NCI-H2196 treated with DMSO at 0.1 percent for 48 hours (cell line): Measurements from ENCODE around the gene SPON2.
A peak's percentile ranks its signal among the peaks of the same experiment; 100 is the strongest.

Experiments
- DNase-seq: peaks from one replicate; lab custom pipeline; 2025; ENCODE audit not compliant: unreplicated experiment; lab: John Stamatoyannopoulos, UW

The SPON2 gene

DNA sequence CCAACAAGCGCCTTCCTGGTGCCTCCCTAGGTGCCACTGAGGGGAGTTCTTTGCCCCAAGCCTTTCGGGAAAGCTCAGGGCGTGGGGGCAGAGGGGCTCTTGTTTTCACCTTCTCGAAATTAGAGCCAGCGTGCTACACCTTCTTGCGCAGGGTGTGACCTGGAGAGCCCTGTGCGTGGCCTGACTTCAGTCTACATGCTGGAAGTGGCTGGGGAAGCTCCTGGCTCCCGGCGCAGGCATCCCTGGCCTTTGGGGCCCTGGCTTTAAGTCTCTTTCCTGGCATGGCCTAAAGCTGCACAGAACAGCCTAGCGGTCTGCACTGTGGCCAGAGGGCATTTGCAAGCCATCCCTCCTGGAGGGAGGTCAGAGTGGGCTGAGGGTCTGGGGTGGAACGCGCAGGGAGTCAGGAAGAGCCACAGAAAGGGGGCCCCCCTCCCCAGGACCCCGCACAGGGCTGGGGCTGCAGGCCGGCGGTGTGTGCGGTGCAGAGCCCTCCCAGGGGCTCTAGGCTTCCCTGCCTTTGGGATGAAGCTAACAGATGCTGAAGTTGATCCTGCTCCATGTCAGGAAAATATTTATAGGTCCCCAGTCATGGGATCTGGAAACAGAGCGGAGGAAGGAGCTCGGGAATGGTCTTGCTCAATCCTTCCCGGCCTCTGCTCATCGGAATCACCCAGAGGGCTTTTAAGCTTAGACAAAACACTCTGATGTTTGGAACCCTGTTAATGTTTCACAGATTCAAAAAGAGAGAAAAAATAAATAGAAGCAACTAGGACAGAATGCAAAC lies 781 bp upstream of the SPON2 start:
- no peak for DNase-seq

DNA sequence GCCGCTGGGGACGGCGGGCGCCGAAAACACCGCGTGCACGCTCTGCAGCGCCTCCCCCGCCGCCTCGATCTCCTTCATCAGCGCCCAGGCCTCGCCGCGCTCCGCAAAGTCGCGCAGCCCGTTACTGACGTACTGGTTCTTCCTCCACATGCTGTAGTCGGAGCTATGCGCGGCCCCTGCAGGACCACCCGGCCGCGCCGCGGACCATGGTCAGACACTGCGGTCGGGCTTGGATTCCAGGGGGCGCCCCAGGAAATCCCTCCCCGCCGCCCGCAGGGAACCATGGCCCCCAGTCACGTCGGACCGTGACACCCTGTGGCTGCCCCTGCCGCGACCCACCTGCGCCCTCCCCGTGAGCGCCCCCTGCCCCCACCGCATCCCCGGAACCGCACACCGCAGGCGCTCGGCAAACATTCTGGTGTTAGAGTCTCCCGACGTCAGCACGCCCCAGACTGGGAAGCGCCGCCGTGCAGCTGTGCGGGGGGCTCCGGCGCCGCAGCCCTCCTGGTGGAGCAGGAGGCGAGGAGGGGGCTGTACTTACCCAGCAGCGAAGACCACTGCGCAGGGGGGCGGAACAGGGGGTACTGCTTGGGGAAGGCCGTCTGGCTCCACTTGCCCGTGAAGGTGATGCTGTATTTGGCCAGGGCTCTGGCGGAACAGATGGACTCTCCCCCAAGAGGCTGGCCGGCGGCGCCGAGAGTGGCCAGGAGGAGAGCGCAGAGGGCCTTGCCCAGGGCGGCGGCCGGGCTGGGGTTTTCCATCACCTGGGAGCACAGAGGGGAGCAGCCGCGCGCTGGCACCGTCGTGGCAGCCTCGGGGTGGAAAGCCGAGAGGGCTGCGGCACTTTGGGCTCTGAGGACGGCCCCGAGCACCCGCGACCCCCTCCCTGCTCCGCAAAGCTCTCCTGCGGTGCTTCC lies 814 bp downstream of the SPON2 start:
- DNase-seq, result no peak

DNA sequence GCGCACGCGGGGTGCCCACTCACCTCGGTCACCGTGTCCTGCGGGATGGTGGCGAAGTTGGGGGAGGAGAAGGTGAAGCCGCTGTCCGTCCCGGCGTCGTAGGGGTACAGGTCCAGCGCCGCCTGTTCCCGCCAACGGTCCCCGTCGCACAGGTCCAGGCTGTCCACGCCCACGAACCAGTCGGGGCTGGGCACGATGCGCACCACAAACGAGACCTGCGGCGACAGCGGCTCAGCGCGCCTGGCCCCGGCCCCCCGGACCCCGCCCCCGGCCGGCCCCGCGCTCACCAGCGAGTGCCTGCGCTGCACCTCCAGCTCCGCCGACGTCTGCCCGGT lies 1.4 kb downstream of the SPON2 start:
- DNase-seq, result no peak

DNA sequence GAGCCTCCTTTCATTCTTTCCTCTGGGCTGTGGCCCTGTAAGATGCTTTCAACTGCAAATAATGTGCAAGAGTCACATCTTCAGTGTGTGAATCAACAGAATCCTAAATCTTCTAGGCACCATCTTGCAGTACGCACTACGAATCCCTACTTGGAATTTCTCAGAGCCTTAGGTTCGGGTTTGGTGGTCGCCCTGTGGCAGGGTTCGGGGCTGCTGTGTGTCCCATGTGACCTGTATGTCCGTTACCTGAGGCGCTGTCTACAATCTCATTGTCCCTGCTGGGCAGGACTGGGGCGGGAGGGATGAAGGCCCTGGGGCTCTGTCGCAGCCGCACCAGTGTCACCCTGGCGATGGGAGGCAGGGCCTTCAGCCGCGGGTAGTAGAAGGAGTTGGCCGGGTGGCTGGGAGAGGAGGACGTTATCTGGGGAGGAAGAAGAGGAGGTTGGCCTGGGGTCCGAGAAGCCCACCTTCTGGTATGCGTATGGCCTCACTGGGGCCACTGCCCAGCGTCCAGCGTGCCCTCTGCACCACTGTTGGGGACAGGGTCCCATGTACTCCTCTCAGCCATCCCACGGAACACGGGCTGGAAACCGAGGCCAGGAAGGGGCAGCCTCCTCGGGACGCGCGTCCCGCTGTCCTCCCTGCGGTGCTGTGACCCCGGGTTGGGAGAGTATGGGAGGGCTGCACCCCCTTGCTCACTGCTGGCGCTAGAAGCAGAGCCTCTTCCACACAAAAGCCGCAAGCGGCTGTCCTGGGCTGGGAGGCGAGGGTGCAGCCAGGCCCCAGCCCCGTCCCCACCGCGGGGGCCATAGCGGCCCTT lies 2.0 kb downstream of the SPON2 start:
- no peak for DNase-seq

DNA sequence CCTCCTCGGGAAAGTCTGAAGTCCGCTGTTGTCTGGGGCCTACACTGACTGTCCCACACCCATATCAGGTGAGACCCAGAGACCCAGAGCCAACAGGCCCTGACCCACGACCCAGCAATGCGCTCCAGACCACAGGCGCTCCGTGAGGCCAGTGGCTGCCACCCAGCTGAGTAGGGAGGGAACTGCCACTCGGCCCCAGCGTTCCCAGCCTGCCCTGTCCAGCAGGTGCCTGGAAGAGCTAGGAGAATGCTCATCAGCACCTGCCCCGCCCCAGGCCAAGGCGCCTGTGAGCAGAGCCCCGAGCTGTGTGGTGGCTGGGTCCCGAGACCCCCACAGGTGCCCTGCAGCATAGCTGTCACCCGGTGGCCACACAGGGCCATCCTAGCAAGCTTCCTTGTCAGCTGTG lies 2.7 kb downstream of the SPON2 start:
- no peak for DNase-seq

DNA sequence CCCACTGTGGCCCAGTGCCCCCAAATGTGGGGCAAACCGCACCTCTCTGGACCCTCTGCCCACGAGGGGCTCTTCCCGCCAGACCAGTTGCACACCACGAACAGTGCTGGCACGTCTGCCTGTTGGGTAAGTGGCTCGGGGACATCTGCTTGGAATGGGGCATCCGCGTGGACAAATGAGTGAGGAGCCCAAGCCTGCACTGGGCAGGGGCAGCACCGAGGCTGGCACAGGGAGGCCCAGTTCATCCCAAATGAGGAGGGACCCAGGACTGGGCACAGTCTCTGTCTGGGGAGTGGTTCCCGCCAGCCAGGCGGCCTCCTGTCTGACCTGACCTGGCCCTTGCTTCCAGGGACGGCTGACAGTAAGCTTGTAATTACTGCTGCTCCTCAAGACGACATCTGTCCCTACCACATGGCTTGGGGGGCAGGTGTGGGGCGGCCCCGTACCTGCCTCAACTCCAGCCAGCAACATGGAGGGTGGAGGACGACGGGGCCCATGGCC lies 3.2 kb downstream of the SPON2 start:
- DNase-seq, result no peak

DNA sequence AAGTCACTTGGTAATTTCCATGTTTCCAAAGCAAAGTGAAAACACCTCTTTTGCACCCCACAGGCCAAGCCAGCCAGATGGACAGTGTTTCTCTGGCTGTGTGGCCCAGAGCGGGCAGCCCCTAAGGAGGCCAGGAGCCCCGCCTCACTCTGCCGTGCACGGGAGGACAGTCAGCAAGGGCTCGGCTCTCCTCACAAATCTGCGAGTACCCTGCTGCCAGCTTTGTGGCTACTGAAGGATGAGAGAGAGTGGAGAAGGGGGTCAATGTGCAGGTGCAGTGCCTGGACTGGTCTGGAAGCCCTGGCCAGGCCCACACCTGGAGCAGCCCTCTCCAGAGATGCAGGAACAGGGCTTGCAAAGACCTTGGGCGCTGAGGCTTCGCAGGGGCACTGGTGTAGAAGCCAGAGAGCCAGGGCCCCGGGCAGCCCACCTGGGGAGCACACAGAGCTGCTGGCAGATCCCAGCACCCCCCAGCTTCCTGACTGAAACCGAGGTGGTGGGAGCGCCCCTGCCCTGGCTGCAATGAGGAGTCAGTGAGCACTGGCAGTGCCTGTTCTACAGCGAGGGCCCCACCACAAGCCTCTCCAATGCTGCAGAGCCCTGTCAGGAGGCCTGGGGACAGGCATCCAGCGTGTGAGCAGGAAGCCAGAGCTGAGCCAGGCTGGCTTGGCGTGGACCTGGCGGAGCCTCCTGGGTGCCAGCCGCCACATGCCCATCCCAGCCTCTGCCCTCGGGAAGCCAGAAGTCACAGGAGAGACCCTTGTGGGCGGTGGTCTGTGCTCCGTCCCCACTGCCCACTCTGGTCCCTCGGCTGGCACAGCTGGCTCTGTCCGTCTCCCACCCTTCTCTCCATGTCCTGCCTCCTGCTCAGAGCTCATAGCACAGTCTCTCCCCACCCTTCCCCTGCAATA lies 3.9 kb downstream of the SPON2 start:
- no peak for DNase-seq

DNA sequence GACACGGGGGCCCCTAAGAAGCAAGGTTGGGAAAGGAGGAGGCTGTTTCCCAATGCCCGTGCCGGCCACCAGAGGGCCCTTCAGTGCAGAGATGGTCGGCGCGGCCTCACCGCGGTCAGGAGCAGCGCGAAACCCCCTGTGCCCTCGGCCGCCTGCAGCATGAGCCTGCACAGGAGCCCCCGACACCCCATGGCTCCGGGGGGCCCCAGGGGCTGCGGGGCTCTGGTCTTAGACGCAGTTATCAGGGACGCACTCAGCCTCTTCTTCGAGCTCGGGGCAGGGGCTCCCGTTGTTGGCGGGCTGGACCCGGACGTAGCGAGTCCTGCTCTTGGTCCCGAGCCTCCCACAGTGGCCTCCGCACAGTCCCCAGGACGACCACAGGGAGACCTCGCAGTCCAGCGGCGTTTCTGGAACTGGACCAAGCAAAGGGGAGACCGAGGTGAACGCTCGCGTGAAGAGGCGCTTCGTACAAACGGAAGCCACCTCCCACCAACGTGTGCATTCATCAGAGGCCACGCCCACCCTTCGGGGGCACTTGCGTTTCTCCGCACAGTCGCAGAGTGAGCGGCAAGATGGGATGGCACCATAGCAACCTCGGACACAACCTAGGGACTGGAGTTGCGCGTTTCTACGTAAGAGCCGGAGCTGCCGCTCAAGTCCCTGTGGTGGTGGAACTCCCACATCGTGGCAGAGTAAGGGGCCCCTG lies 5.0 kb downstream of the SPON2 start:
- DNase-seq, result peak; percentile 45

DNA sequence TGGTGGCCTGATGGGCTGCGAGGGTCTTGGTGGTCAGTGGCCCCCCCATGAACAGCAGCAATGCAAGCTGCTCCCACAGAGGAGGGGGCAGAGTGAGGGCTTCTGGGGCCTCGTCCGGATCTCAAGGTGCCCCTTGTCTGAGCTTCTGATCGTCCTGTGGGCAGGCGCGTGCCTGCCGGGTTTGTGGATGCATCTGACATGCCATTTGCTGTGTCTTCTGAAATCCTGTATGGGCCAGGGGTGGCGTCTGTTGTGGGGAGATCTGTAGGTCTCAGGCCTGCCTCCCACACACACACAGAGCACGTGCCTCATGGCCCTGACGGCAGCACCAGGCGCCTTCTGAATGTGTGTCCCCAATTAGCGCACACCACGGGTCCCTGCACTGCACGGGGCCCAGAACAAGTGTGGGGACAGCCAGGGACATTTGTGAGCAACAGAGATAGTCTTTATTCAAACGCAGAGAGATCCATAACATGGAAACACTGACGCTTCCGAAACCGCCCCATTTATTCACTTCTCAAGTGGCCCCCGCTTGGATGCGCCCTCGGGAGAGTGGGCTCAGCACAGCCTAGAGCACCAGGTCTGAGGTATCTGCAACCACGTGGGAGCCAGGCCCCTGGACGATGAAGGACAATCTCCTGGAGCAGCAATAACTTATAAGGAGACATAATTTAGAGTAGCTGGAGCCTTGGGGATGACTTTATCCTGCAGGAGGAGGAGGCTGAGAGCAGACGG lies 5.7 kb downstream of the SPON2 start:
- no peak for DNase-seq

DNA sequence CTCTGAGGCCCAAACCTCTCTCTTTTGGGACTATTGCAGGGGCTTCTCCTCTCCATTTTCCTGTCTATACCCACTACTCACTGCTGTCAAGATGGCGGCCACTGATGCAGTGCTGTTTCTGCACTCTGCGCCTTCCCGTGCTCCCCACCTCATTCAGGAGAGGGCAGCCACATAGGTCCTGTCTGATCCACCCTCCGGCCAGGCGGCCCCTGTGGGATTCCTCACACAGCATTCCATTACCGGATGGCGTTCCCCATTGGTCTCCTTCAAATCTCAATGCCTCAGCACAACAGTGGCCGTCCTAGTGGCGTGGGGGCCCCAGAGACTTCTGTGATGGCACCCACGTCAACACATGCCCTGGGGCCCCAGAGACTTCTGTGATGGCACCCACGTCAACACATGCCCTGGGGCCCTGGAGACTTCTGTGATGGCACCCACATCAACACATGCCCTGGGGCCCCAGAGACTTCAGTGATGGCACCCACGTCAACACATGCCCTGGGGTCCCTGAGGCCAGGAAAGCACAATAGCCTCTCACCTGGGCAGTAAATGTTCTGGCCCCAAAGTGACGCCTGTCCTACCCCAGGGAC lies 7.3 kb downstream of the SPON2 start:
- no peak for DNase-seq

DNA sequence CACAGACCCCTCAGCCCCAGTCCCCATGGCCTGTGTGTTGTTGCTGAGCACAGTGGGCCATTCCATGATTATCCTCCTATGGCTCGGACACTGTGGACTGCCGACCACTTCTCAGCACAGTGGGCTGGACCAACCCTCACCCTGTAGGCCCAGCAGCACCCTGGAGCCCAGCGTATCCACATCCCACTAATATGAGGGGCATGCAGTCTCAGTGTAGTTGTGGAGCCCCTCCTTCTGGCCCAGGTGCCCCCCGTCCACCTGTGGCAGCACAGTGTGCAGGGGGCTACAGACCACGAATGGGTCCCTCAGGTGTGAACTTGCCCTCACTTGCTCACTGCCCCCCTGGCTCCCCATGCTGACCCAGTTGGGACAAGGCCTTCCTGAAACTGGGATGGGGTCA lies 7.9 kb downstream of the SPON2 start:
- no peak for DNase-seq

DNA sequence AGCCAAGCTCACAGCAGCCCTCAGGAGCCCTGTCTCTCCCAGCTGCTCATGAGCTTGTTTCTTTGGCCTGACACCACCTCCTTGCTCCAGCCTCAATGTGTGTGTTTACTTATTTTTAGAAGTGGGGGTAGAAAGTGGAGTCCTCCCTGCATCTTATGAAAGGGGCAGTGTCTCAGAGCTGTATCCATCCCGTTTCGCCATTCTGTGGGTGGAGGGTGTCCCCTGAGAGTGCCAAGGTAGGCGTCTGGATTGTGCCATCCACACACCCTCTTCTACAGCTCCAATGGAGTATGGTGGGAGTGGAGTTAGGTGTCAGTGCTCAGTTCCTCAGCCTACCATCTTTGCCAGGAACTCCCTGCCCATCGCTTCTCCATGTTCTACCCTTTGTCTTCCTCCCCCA lies 8.3 kb downstream of the SPON2 start:
- no peak for DNase-seq

DNA sequence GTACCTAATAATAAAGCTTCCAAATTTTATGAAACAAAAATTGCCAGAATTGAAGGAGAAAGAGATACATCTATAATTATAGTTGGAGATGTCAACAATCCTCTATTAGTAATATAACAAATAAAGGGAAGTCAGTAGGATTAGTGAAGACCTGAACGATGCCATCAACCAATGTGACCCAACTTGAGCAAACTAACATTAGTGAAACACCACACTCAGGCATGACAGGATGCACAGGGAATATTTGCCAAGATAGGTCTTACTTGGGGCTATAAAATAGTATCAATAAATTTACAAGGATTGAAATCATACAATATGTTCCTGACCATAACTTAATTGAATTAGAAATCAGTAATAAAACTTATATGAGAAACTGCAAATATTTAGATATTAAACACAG lies 12.0 kb downstream of the SPON2 start:
- DNase-seq, result no peak

DNA sequence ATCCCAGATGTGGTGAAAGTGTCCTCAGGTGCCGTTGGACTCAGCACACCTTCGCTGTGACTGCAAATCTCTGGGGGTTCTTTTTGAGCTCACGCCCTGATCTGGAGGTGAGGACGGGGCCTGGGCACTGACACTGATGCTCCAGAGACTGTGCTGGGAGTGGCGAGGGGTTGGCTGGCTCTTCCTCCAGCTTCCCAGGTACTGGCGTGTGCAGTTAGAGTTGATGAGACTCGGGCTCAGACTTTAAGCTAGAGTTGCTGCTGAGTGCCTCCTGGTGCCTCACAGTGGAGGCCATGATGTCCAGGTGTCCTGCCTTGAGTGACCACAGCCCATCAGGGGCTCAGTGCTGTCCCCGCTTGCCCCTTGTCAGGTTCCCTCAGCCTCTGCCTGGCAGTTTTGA lies 16.3 kb downstream of the SPON2 start:
- DNase-seq, result no peak

DNA sequence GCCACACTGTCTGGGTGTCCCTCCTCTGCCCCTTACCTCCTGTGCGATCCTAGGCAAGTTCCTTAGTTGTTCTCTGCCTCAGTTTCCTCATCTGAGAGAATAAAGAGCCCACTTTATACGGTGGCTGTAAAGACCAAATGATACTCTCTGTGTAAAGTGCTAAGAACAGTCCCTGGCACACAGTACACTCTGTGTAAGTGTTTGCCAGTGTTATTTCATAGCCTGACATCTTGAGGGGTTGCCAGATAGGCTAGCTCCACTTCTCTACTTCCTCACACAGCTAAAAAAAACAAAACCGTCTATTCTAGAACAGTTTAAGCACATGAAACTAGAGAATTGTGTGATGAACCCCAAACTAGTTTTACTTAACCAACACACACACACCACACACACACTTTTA lies 17.1 kb downstream of the SPON2 start:
- no peak for DNase-seq

DNA sequence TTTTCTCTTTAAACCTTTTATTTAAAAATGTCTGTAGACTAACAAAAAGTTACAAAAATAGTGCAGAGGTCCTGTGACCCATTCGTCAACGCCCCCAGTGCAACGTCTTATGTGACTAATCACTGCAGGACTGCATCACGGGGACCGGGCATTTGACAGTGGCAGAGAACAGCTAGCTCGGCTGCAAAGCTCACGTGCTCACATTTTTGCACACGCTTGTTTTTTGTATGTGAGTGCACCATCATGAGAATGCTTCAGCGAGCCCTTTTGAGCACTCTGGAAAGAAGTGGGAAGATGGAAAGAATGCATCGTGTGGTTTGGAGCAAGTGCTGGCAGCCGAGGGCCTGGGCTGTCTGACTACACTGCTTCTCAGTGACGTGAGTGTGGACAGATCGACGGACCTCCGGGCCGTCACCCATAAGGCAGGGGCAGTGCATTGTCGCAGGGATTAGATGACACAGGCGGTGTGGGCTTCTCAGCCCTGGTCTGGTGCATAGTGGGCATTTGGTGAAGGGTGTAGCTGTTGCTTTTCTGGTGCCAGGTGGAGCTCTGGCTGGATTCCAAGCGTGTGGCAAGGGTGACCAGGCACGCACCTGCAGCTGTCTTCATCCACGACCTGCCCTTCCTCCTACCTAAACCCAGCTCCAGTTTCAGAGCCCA lies 17.7 kb downstream of the SPON2 start:
- DNase-seq, result no peak

DNA sequence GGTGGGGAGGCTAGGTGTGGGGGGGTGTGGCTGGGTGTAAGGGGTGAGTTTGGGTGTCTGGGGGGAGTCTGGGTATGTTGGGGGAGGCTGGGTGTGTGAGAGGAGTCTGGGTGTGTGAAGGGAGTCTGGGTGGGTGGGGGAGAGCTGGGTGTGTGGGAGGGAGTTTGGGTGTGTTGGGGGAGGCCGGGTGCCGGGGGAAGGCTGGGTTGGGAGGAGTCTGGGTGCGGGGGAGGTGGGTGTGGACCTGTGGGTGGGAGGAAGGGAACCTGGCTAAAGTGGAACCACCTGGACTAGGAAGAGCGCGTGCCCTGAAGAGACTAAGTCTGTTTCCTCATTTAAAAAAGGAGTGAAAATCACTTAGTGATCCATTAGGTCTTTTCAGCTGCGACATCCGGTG lies 18.3 kb downstream of the SPON2 start:
- no peak for DNase-seq

DNA sequence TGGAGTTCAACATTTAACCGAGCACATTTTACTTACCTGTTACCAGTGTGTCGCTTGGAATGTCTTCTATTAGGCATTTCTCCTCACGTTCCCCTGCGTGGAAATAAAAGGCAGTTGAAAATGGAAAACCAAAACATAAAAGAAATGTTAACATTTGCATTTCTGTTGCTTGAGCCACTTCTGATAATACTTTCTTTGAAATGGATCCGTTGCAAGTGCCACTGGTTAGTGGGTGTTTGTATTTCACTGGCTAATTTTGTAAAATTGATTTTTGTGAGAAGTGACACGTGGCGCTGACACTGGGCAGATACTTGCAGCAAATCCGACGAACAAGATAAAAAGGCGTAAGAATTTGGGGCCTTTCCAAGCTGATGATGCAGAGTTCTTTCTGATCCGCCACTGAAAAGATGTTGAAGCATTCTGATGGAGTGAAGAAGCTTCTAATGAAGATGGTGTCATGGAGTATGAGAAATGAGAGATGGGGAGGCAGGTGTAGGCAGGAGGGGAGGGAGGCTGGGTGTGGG lies 18.8 kb downstream of the SPON2 start:
- no peak for DNase-seq
